PC-3 (cell line): ENCODE results near the gene THADA. TPM values are rescaled to one million over a fixed set of nuclear protein-coding genes. Genes with fewer than 3 reads are reported as not detected.

Source experiments
- ATAC-seq: fragments of 200-7000 bp; cut with Tn5 transposase; 2 replicates; pipeline ENCODE4 v1.9.1; 2020; ENCODE audit warnings: mild to moderate bottlenecking, moderate library complexity
- BruUV-seq: library from RNA; stranded (reverse); fragments of 400-500 nt; replicated peaks from 2 replicates; lab custom pipeline; 2021; lab: Mats Ljungman, UMichigan
- CTCF ChIA-PET: fragments of 300-600 bp; sonication (Branson Sonifier 250); formaldehyde crosslinking; loops from one replicate; lab custom pipeline; 2022; ENCODE audit warnings: antibody characterized with exemption; lab: Charles Lee
- POLR2A ChIA-PET: fragments of 300-600 bp; sonication (Branson Sonifier 250); formaldehyde crosslinking; loops from one replicate; lab custom pipeline; 2022; ENCODE audit warnings: antibody characterized with exemption; ENCODE audit not compliant: unreplicated experiment; lab: Charles Lee
- DNase-seq: peaks from one replicate; pipeline ENCODE4 v3.0.0-alpha.2; 2015
- H2AFZ ChIP-seq: fragments of 300-600 bp; sonication (generic); 2 replicates; pipeline ENCODE4 v1.6.0; 2016; ENCODE audit warnings: antibody characterized with exemption, low read length
- H3F3A ChIP-seq: fragments of 300-600 bp; sonication (generic); one replicate; pipeline ENCODE4 v1.6.0; 2017; ENCODE audit warnings: antibody characterized with exemption, low read length, control low read depth, mild to moderate bottlenecking; ENCODE audit not compliant: unreplicated experiment
- H3K27ac ChIP-seq: fragments of 300-600 bp; sonication (generic); 2 replicates; pipeline ENCODE4 v1.5.1; 2016; ENCODE audit warnings: mild to moderate bottlenecking, low read length
- H3K27me3 ChIP-seq: fragments of 300-600 bp; sonication (generic); 2 replicates; pipeline ENCODE4 v1.6.1; 2016; ENCODE audit warnings: low read length, mixed read lengths
- H3K36me3 ChIP-seq: fragments of 300-600 bp; sonication (generic); 2 replicates; pipeline ENCODE4 v1.6.1; 2016; ENCODE audit warnings: low read depth, mixed run types, low read length, mixed read lengths
- H3K4me1 ChIP-seq: fragments of 300-600 bp; sonication (generic); 2 replicates; pipeline ENCODE4 v1.5.1; 2016; ENCODE audit warnings: low read length; ENCODE audit not compliant: insufficient read depth
- H3K4me2 ChIP-seq: fragments of 300-600 bp; sonication (generic); 2 replicates; pipeline ENCODE4 v1.6.0; 2016; ENCODE audit warnings: low read length
- H3K4me3 ChIP-seq: fragments of 300-600 bp; sonication (generic); 2 replicates; pipeline ENCODE4 v1.5.1; 2016; ENCODE audit warnings: mild to moderate bottlenecking, low read length, mixed read lengths
- H3K79me2 ChIP-seq: fragments of 300-600 bp; sonication (generic); 2 replicates; pipeline ENCODE4 v1.6.1; 2017; ENCODE audit warnings: low read length, mixed read lengths
- H3K9ac ChIP-seq: fragments of 300-600 bp; sonication (generic); 2 replicates; pipeline ENCODE4 v1.6.0; 2016; ENCODE audit warnings: mild to moderate bottlenecking, low read length
- H3K9me2 ChIP-seq: fragments of 300-600 bp; sonication (generic); replicated peaks from 2 replicates; pipeline ENCODE4 v1.6.1; 2016; ENCODE audit warnings: mixed run types, low read length, mixed read lengths
- H3K9me3 ChIP-seq: fragments of 300-600 bp; sonication (generic); 2 replicates; pipeline ENCODE4 v1.6.1; 2016; ENCODE audit warnings: low read length, mixed read lengths
- H4K20me1 ChIP-seq: fragments of 300-600 bp; sonication (generic); 2 replicates; pipeline ENCODE4 v1.6.1; 2016; ENCODE audit warnings: low read length, mixed read lengths
- EZH2 ChIP-seq: fragments of 300-600 bp; sonication (generic); IDR thresholded peaks from one replicate; pipeline ENCODE4 v1.6.1; 2017; ENCODE audit warnings: antibody characterized with exemption, mild to moderate bottlenecking, low read length; ENCODE audit not compliant: unreplicated experiment
- EZH2phosphoT487 ChIP-seq: fragments of 300-600 bp; sonication (generic); IDR thresholded peaks from 2 replicates; pipeline ENCODE4 v1.6.1; 2018; ENCODE audit warnings: mild to moderate bottlenecking, antibody characterized with exemption, low read length, borderline replicate concordance
- intact Hi-C: fragments of 100-400 bp; cut with micrococcal nuclease; formaldehyde crosslinking; loops from 2 replicates; pipeline ENCODE4 v1.9.0; 2023
- total RNA-seq: library from RNA; depleted of rRNA; stranded (reverse); fragments of >200 nt; gene quantifications from 2 replicates; pipeline ENCODE4 v1.2.3, GENCODE V29; 2014
- TF ChIP-seq, protein P1 (sequence below): fragments of 300-600 bp; sonication (generic); conservative IDR thresholded peaks from 2 replicates; pipeline ENCODE4 v1.5.1; 2017; ENCODE audit warnings: antibody characterized with exemption, low read depth, mild to moderate bottlenecking, low read length

Gene THADA
- total RNA-seq, 1 experiment from 2014 or later: 33.6 TPM

DNA sequence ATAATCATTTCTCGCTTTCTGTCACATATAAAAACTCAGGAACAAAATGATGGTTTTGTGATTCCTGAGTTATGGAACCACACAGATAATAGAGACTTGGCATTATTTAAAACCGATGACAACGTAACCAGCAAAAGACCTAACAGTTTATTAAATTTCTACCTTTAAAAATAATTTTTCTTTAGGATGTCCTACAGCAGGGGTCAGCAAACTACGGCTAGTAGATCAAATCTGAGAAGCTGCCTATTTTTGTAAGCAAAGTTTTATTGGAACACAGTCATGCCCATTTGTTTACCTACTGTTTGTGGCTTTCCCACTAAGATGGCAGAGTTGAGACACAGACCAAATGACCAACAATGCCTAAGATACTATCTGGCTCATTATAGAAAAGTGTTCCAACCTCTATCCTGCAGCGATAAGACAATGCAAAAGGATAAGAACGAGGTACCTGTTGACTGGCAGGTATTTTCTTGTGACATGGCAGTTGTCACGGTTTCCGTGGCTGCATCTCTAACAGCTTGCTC is 316.5 kb downstream of the THADA start:
- intact Hi-C loops: loop anchor here (1.0 to 5.0 kb wide), 3 partner anchors 38 to 263 kb away; no protein-coding TSS in a partner anchor
- CTCF ChIA-PET: interaction anchor here (0.9 to 1.4 kb wide), 2 partner anchors 199 to 205 kb away, joined by 3 to 5 read pairs; no protein-coding TSS in a partner anchor
- no peaks in the 10 kb centered on the region for H3K9me3 ChIP-seq
- no peak overlapping the region for H3K9ac ChIP-seq
- DNase-seq (peak; percentile 86), ATAC-seq (peak; percentile 88)
- peak overlapping the region; percentile 20; the same call in 1 of the 2 replicates for H3K27ac ChIP-seq
- H3F3A ChIP-seq: no peaks in the 10 kb centered on the region
- no peak overlapping the region for H2AFZ ChIP-seq
- no peak for TF ChIP-seq EZH2phosphoT487
- TF ChIP-seq EZH2: no peak
- TF ChIP-seq, protein P1, sequence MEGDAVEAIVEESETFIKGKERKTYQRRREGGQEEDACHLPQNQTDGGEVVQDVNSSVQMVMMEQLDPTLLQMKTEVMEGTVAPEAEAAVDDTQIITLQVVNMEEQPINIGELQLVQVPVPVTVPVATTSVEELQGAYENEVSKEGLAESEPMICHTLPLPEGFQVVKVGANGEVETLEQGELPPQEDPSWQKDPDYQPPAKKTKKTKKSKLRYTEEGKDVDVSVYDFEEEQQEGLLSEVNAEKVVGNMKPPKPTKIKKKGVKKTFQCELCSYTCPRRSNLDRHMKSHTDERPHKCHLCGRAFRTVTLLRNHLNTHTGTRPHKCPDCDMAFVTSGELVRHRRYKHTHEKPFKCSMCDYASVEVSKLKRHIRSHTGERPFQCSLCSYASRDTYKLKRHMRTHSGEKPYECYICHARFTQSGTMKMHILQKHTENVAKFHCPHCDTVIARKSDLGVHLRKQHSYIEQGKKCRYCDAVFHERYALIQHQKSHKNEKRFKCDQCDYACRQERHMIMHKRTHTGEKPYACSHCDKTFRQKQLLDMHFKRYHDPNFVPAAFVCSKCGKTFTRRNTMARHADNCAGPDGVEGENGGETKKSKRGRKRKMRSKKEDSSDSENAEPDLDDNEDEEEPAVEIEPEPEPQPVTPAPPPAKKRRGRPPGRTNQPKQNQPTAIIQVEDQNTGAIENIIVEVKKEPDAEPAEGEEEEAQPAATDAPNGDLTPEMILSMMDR: peak; percentile 81
- H3K36me3 ChIP-seq: peaks cover 19% of the 10 kb centered on the region
- POLR2A ChIA-PET: no interaction called here
- H4K20me1 ChIP-seq: peaks cover 3% of the 10 kb centered on the region; the same call in 1 of the 2 replicates
- H3K79me2 ChIP-seq: no peaks in the 10 kb centered on the region
- no peak overlapping the region for H3K4me3 ChIP-seq
- H3K4me2 ChIP-seq: 0 out of 2 replicates have a peak overlapping the region, but pooled peaks have one; percentile 17
- H3K9me2 ChIP-seq: no peaks in the 10 kb centered on the region
- BruUV-seq: no TSS peak
- peaks cover 19% of the 10 kb centered on the region for H3K4me1 ChIP-seq
- no peaks in the 10 kb centered on the region for H3K27me3 ChIP-seq

DNA sequence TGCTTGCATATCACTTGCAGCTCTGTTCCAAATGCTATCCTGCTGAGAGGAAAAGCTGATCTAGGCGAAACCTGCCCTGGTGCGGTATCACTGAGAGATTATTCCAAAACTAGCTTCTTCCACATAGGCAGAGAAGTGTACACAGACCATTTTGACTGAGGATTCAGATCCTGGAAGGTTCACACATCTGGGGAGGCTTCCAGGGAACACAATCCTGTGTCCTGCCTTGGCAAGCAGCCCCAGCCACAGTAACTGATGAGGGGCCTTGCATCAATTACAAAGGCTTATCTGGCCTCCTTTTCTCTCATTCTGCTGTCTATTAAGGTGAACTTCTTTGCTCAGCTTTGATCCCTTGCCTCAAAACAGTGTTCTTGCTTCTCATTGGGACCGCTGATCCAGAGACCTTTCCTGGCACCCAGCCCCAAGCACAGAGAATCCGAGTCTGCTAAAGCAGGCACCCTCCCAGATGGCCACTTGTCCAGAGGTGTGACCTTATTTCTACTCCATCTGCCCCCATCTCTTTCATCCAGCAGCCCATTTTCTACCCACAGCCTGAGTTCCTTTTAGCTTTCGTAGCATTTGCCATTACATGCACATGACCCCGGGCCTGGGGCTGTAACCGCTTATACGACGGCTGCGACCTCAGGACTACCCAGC is 317.1 kb downstream of the THADA start:
- TF ChIP-seq EZH2 (no peak), EZH2phosphoT487 (no peak)
- TF ChIP-seq, protein P1: no peak
- intact Hi-C loops: loop anchor here (1.0 to 5.0 kb wide), 3 partner anchors 39 to 264 kb away; no protein-coding TSS in a partner anchor
- no TSS peak for BruUV-seq
- DNase-seq (no peak), ATAC-seq (no peak)
- Histone ChIP-seq H3F3A (no peaks in the 10 kb centered on the region), H4K20me1 (peaks cover 3% of the 10 kb centered on the region; the same call in 1 of the 2 replicates), H3K4me2 (no peak overlapping the region), H3K9ac (no peak overlapping the region), H3K79me2 (no peaks in the 10 kb centered on the region), H3K36me3 (peaks cover 12% of the 10 kb centered on the region), H3K4me1 (peaks cover 19% of the 10 kb centered on the region), H3K27me3 (no peaks in the 10 kb centered on the region), H2AFZ (no peak overlapping the region), H3K27ac (no peak overlapping the region), H3K9me3 (no peaks in the 10 kb centered on the region), H3K9me2 (no peaks in the 10 kb centered on the region), H3K4me3 (no peak overlapping the region)
- ChIA-PET CTCF (interaction anchor here (0.9 to 1.4 kb wide), 2 partner anchors 200 to 205 kb away, joined by 3 to 5 read pairs; no protein-coding TSS in a partner anchor), POLR2A (interaction anchor here (0.6 kb wide), 1 partner anchor 16 kb away, joined by 5 read pairs; no protein-coding TSS in a partner anchor)
